ENCODE measurements around the gene EPC2.

EPC2 gene

GRCh38 chr2:148829618-148830017 lies 185.1 kb downstream of the EPC2 start:
- no peak for FAIRE-seq
- TF ChIP-seq POLR2A (IDR thresholded peaks at IDR 0.05; ENCODE audit: low read depth, low read length) (no peak), POLR2AphosphoS5 (IDR thresholded peaks at IDR 0.05; ENCODE audit: low read depth, low read length) (no peak), SPI1 (IDR thresholded peaks at IDR 0.05; ENCODE audit: low read depth, low read length) (no peak), PAX5 (IDR thresholded peaks at IDR 0.05; ENCODE audit: insufficient read depth, low read length, severe bottlenecking) (no peak), POU2F2 (IDR thresholded peaks at IDR 0.05; ENCODE audit: low read depth, low read length) (no peak), TAF1 (IDR thresholded peaks at IDR 0.05; ENCODE audit: low read depth, low read length) (no peak)
- no peak for DNase-seq (ENCODE audit: insufficient read length, low spot score)

- TF ChIP-seq POLR2A (IDR thresholded peaks at IDR 0.05; ENCODE audit: low read depth, low read length), result no peak
- TF ChIP-seq PAX5 (IDR thresholded peaks at IDR 0.05; ENCODE audit: insufficient read depth, low read length, severe bottlenecking), result no peak
- TF ChIP-seq POU2F2 (IDR thresholded peaks at IDR 0.05; ENCODE audit: low read depth, low read length), result no peak
- TF ChIP-seq SPI1 (IDR thresholded peaks at IDR 0.05; ENCODE audit: low read depth, low read length), result no peak
- no peak for TF ChIP-seq TAF1 (IDR thresholded peaks at IDR 0.05; ENCODE audit: low read depth, low read length)
- TF ChIP-seq POLR2AphosphoS5 (IDR thresholded peaks at IDR 0.05; ENCODE audit: low read depth, low read length), result no peak
- FAIRE-seq (no peak), DNase-seq (ENCODE audit: insufficient read length, low spot score) (no peak)
These were observed 188.1 kb downstream of the EPC2 start for GRCh38 chr2:148832637-148833036.
